Fibroblast of skin of left quadriceps (primary cell): ENCODE results near the gene ANKMY1.

Experiments
- DNase-seq, 2 experiments: peaks; one replicate each; pipeline ENCODE4 v3.0.0-alpha.2; 2013; ENCODE audit warnings: low read depth in 2 of 2

Gene ANKMY1, protein sequence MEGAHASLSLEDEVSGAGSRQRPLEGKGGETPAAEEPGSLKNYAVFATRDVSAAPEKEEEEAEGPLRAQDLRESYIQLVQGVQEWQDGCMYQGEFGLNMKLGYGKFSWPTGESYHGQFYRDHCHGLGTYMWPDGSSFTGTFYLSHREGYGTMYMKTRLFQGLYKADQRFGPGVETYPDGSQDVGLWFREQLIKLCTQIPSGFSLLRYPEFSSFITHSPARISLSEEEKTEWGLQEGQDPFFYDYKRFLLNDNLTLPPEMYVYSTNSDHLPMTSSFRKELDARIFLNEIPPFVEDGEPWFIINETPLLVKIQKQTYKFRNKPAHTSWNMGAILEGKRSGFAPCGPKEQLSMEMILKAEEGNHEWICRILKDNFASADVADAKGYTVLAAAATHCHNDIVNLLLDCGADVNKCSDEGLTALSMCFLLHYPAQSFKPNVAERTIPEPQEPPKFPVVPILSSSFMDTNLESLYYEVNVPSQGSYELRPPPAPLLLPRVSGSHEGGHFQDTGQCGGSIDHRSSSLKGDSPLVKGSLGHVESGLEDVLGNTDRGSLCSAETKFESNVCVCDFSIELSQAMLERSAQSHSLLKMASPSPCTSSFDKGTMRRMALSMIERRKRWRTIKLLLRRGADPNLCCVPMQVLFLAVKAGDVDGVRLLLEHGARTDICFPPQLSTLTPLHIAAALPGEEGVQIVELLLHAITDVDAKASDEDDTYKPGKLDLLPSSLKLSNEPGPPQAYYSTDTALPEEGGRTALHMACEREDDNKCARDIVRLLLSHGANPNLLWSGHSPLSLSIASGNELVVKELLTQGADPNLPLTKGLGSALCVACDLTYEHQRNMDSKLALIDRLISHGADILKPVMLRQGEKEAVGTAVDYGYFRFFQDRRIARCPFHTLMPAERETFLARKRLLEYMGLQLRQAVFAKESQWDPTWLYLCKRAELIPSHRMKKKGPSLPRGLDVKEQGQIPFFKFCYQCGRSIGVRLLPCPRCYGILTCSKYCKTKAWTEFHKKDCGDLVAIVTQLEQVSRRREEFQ

DNA sequence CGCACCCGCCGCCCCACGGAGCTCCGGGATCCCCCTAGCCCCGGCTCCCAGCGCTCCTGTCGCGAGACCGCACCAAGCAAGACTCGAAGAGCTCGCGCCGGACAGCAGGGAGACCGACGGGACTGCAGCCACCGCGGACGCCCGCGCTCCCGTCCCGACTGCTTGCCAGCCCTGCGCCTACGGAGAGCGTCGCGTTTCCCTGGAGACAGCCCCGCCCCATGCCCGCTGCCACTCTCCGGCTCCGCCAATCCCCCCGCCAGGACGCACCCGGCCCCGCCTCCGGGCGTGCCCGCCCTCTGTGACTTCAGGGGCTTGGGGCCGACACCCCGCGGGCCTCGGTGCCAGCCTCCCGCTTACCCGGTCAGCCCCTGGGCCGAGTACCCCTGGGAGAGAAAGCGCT lies at the start of gene ANKMY1:
Gene ANKMY1, minus strand, starts transcription at position 181 of the 400 bp plus-strand sequence. CDS start 653 bp downstream, outside the sequence.
- DNase-seq, result peak; percentile 29 to 35

DNA sequence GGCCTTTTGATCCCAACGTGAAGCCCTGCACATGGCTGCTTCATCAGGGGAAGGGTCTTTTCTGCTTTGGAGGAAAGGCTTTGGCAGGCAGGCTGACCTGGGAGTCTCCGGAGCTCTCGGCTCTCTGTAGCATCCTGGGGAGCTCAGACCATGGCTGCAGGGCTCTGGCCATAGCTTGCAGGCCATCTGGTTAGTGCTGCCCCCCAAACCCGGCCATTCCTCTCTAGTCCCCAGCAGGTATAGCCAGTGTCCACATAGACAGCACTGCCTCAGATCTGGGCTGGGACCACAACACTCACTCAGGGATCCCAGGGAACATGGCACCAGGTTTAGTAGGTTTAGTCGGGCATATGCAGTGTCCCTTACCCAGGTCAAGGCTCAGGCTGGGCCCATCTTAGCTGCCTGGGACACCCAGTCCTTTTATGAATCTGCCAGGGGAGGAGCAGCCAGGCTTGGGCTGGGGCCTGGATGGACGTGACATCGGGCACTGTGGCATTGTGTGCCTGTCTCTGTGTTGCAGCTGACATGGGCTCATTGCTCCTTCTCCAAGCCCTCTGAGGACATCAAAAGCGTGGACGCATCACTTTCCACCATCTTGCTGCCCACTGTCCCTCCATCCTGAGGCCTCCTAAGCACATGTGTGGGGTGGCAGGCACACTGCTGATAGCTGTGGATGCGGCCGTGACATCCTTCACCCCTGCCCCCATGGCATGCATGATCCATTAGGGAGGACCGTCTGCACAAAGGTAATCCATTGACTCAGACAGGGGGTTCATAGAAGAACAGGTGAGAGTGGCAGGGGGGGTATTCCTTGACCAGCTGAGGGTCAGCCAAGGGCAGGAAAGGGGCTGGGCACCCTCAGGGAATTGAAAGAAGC lies 48.3 kb upstream of the ANKMY1 start:
- DNase-seq, result no peak

DNA sequence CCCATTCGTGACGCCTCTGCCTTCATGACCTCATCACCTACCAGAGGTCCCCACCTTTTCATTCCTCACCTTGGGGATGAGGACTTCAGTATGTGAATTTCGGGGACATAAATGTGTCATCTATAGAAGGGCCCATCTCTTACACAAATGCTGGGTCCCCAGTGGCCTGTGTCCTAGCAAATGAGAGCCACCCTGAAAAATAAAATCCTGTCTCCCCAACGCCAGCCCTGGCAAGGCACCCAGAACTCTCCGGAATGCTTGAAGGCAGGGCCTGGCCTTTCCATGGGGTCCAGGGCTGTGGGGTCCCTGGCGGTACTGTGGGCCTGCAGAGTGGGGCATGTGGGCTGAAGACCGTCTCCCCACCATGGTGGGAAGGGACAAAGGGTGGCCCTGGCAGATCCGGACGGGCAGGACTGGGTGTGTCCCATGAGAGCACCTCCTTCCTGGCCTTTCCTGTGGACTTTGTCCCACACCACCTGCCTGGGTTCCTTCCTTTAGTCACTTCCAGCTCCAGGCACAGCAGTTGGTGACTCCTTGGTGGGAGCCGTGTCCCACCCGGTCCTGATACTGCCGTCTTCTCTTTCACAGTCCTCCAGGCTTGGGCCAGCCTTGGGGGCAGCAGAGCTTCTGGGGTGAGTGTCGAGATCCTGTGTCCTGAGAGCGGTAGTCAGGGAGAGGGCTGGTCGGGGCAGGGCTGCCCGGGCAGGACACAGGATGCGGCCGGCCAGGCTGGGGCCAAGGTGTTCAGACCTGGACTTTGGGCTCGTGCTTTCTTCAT lies 47.3 kb upstream of the ANKMY1 start:
- no peak for DNase-seq

DNA sequence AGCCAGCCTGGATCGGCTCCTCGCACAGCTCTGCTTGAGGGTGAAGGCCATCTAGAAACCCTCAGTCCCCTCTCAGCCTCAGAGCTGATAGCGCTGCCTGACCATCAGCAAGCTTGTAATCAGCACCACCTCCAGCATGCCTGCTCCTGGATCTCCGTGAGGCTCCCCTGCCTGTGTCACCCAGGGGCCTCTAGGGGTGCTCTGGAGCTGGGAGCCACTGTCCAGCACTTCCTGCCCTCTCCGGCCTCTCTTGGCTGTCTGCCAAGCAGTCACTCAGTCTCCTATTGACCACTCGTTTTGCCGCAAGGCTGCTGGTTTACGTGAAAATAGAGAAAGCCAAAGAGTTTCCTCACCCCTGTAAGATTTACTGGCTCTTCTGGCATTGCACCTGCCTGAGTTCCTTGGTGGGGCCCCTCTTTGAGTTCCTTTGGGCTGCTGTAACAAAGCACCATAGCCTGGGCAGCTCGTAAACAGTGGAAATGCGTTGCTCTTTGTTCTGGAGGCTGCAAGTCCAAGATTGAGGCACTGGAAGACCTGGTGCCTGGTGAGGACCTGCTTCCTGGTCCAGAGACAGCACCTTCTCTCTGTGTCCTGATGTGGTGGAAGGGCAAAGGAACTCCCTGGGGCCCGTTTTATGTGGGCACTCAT lies 46.6 kb upstream of the ANKMY1 start:
- DNase-seq, result no peak

DNA sequence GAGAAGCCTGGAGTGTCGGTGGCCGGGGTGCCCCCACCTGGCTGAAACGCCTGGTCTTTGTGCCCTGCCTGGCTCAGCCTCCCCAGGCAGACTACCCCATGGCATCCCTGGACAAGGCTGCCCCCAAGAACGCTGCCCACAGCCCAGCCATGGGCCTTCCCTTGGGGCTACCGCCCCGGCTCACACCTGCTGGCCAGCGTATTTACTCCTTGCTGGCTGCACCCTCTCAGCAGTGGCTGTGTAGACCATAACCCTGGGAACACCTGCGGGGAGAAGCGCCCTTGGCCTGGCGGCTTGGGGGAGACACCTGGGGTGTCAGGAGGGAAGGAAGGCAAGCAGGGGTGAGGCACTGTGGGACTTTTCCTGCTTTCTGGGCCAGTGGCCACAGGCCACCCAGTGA lies 46.1 kb upstream of the ANKMY1 start:
- DNase-seq, result no peak

DNA sequence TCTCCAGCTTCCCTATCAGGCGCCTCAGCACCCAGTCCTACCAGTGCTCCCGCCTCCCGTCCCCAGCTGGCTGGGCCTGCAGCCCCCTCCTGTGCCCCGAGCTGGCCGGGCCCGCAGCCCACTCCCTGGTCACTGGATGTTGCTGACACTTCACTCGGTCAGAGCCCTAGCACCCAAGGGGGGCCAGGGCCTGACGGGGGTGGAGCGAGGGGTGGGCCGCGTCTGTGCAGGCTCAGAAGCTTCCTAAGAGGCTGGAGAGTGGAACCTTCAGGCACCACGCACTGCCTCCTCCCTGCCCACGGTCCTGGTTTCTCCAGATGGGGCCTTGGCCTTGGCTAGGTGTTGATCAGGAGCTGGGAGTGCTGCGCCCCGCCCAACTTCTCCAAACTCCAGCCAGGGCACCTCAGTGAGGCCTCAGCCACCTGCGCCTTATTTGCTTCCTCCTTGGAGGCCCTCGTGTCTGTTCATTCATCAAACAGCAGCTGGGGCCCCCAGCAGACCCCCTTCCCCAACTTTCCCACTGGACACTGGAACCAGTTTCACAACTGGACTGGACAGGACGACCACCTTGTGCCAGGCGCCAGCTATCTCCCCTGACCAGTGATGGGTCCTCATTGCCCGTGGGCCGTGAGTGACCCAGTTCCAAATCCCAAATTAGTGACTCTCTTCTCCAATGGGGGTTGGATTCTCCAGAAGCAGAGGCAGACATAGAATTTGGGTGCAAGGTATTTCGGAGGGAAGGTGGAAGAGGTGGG lies 45.5 kb upstream of the ANKMY1 start:
- no peak for DNase-seq

DNA sequence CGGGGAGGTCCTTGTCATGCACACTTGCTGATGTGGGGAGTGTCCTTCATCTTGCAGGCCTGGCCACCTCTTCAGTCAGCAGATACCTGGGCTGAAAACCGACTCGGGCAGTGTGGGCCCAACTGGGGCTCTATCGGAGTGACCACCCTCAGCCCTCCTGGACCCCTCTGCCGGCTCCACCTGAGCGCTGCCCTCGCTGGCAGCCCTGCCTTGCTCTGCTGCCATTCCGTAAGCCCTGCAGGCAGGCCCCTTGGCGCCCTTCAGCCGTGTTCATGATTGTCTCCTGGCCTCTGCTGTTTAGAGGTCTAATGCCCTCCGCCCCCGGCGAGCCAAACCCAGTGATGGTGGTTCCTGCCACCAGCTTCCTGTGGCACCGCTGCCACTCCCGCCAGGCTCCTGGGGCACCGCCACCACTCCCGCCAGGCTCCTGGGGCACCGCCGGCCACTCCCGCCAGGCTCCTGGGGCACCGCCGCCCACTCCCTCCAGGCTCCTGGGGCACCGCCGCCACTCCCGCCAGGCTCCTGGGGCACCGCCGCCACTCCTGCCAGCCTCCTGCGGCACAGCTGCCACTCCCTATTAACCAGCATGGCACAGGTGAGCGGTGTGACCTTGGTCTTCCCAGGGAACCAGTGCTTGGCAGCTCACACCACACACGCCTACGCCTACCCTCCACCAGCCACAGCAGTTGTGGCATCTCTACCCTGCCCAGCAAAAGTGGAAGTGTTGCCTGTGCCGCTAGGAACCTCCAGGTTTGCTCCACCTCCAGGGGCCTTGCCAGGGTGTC lies 44.7 kb upstream of the ANKMY1 start:
- no peak for DNase-seq

DNA sequence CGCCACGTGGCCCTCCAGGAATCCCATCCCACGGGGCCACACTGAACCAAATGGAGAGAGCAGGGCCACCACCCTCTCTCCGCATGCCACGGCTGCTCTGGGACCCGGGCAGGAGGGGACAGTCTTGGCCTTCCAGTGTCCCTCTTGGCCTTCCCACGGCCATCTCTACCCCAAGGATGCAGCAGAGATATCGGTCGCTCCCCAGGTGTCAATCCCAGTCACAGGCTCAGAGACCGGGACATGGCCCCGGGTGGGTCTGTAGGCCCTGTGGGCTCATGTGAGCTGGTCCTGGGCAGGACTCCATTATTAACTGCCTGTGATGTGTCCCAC lies 44.0 kb upstream of the ANKMY1 start:
- DNase-seq, result no peak

DNA sequence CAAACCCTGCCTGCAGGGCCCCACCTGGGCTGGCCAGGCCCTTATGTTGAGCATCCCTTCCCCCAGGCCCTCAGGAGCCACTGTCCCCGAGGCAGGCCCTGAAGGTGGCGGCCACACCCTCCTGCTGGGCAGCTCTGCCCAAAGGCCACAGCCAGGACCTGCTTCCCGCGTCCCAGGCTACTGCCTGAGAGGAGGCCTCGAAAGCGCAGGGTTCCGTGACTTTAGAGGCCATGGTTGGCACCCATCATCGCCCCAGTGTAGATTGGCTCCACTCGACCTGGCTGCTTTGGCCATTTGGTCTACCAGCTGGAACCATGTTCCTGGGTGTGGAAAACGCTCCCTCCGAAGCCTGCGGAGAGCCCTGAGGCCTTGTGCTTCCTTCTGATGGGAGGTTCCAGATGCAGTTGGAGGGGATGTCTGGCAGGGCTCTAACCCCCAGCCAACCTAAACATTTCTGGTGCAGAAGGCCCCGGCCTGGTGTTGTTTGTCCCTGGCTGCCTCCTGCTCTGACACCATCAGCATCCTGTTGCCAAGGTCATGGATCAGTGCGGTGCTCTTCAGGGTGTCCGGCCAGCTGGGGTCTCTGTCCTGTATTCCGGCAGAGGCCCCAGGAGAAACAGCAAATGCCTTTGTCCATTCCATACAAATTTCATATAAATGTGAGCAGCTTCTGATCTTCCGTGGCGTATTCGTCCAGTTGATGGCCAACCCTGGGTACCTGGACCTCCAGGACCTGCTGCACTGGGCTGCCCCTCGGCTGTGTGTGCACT lies 43.5 kb upstream of the ANKMY1 start:
- no peak for DNase-seq

DNA sequence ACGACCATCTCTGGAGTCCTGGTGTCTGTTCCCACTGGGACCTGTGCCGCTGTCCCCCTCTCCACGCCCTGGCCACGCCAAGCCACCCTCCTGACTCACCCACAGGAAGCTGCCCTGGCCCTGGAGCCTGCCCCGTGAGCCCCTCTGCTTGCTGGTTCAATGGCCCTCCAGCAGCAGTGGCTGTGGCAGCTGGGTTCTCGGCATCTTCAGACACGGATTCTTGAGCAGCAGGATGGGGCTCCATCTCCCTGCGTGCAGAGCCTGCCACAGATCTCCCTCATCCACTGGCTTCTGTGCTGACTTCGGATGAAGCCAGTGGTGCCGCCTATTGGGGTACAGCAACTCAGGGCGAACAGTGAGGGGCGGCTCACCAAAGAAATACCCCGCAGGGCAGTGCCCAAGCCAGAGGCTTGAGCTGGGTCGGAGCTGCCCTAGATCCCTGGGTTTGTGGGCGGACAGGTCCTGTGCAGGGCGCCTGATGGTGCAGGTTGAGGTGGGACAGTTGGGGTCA lies 42.7 kb upstream of the ANKMY1 start:
- no peak for DNase-seq

DNA sequence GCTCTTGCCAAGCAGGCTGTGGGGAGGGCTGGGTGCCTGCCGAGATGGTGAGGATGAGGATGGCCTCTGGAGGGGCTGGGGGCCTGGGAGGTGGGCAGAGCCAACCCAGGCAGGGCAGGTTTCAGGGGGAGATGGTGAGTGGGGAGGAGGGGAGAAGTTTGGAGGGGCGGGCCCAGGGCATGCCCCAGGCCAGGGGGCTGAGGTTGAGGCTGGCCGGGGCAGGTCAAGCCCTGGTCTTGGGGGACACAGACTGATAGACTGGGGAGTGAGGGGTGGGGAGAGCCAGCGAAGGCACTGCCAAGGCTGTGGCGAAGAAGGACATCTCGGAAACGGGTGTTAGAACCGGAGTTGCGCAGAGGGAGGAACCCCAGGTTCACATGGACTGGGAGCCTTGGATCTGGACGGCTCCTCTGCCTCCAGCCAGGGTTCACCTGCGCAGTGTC lies 41.4 kb upstream of the ANKMY1 start:
- DNase-seq, result no peak

DNA sequence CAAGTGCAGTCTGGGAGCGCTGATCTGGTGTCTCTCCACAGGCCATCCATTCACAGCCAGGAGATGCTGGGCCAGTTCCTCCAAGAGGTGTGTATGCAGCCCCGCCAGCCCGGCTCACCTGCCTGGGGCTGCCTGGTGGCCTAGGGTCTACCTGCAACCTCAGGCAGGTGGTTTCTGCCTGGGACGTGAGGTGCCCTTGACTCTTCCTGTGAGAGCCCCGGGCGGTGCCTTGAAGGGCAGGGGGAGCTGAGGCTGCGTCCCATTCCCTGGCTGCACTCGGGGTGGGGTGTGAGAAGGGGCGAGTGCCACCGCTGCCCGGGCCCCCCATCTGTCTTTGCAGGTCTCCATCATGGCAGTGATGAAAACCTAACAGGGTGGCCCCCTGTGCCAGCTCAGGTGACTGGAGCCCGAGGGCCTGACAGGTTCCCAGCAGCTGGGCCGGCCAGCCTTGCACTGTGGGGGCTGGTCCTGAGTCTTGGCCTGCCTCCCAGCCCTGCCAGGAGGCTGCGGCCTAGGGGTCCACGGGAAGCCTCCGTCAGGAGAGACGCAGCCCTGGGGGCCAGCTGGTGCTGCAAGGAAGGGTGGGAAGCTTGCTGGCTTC lies 40.6 kb upstream of the ANKMY1 start:
- no peak for DNase-seq

DNA sequence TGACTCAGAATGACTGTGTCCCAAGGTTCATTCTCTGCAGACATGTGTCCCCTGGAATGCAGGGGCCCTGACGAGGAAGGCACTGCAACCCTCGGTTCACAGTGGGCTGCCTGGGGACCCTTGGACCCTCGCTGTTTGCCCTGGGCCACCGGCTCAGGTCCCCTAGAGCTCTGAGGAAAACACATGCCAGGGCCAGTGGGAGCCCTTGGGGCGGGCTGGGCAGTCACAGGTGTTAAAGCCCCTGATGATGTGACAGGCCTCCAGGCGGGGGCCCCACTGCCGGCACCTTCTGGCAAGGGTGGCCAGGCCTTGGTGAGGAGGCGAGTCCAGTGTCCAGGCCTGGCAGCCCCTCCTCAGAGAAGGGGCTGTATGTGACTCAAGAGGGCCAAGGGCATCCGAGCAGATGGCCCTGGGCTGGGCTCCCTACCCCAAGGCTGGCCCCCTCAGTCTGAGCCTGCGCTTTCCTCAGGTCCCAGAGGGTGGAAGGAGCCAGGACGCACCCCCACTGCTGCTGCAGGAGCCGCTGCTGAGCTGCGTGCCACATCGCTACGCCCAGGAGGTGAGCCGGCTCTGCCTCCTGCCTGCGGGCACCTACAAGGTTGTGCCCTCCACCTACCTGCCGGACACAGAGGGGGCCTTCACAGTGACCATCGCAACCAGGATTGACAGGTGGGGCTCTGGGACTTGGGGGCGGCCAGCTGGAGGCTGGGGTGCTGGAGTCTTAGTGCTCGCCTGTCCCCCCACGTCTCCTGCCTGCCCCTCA lies 39.8 kb upstream of the ANKMY1 start:
- no peak for DNase-seq

DNA sequence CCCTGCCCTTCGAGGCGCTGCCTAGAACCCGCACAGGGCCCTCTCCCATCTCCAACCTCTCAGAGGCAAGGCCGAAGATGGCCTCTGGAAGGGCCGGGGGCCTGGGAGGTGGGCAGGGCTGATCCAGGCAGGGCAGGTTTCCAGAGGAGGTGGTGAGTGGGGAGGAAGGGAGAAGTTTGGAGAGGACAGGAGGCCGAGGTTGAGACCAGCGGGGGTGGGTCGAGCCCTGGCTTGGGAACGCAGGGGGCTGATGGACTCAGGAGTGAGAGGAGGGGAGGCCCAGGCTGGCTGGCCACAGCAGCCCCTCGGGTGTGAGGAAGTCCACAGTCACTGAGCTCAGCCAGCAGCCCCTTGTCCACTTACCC lies 39.2 kb upstream of the ANKMY1 start:
- no peak for DNase-seq

DNA sequence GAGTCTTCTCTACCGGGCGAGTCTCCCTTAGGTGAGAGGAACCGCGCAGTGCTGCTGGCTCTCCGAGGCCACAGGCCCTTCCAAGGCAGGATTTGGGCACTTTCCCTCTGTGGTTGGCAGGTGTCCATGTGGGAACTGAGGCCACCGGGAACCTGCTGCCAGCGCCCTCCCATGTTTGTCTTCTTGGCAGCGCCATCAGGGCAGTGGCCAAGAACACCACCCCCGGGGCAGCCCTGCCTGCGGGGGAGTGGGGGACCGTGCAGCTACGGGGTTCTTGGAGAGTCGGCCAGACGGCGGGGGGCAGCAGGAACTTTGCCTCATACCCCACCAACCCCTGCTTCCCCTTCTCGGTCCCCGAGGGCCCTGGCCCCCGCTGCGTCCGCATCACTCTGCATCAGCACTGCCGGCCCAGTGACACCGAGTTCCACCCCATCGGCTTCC lies 38.7 kb upstream of the ANKMY1 start:
- no peak for DNase-seq

DNA sequence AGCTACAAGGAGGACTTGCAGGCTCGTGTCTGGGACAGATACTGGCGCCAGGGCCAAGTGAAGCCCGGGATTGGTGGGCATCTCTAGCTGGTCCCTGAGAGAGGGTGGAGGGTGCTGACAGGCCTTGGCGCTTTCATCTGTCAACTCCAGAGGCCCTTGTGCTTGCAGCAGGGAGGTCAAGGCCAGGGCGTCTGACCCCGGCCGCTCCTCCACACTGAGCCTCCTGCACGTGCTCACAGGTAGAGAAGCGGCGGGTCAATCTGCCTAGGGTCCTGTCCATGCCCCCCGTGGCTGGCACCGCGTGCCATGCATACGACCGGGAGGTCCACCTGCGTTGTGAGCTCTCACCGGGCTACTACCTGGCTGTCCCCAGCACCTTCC lies 38.3 kb upstream of the ANKMY1 start:
- no peak for DNase-seq
